ENCODE results near the gene MMP13.

- no peak for TF ChIP-seq ZNF609 (CRISPR knock-in tag; IDR thresholded peaks at IDR 0.05; ENCODE audit: borderline replicate concordance)
- TF ChIP-seq ZNF546 (CRISPR knock-in tag; conservative IDR thresholded peaks at IDR 0.05): no peak
- TF ChIP-seq RBM22 (optimal IDR thresholded peaks at IDR 0.05; ENCODE audit: low read length): no peak
- no peak for TF ChIP-seq IRF2 (CRISPR knock-in tag; IDR thresholded peaks at IDR 0.05)
- TF ChIP-seq BCL3 (CRISPR knock-in tag; IDR thresholded peaks at IDR 0.05): no peak
- no peak for TF ChIP-seq CEBPZ (IDR thresholded peaks at IDR 0.05; ENCODE audit: low read length)
- TF ChIP-seq ZNF224 (CRISPR knock-in tag; IDR thresholded peaks at IDR 0.05): no peak
These were observed 25.1 kb downstream of the MMP13 start for GRCh38 chr11:102930451-102930850.
